Cerebellar nuclear complex (tissue), 1 donor: ENCODE results near the gene HTRA2.

ENCODE experiments used
- DNase-seq, 2 experiments: peaks; one replicate each; lab custom pipeline; 2025; lab: John Stamatoyannopoulos, UW

HTRA2 gene

GRCh38 chr2:74500578-74500946, 29.2 kb upstream of the HTRA2 start:
- no peak for DNase-seq

- DNase-seq: no peak
Measured at GRCh38 chr2:74501335-74502071, 28.2 kb upstream of the HTRA2 start.

- DNase-seq: no peak
Measured at GRCh38 chr2:74502147-74502719, 27.5 kb upstream of the HTRA2 start.

- DNase-seq: no peak
Measured at GRCh38 chr2:74502720-74503505, 26.8 kb upstream of the HTRA2 start.

GRCh38 chr2:74503506-74504475, 25.9 kb upstream of the HTRA2 start:
- no peak for DNase-seq

- no peak for DNase-seq
Measured at GRCh38 chr2:74504591-74504990, 25.1 kb upstream of the HTRA2 start.

GRCh38 chr2:74505448-74506246, 24.1 kb upstream of the HTRA2 start:
- no peak for DNase-seq

GRCh38 chr2:74507145-74507925, 22.4 kb upstream of the HTRA2 start, which contains the start of gene PCGF1:
TSS of gene PCGF1 (minus strand) at chr2:74507695. CDS start at chr2:74507668, 27 bp downstream.
- peak; percentile 82 to 95 for DNase-seq

- no peak for DNase-seq
Measured at GRCh38 chr2:74507926-74508520, 21.7 kb upstream of the HTRA2 start.

GRCh38 chr2:74510272-74510671, 19.5 kb upstream of the HTRA2 start:
- DNase-seq: no peak

GRCh38 chr2:74511104-74511989, 18.4 kb upstream of the HTRA2 start:
- DNase-seq: no peak

- no peak for DNase-seq
Measured at GRCh38 chr2:74512744-74513604, 16.8 kb upstream of the HTRA2 start.

GRCh38 chr2:74513605-74514367, 15.9 kb upstream of the HTRA2 start:
- DNase-seq: no peak

- no peak for DNase-seq
Measured at GRCh38 chr2:74514368-74515270, 15.1 kb upstream of the HTRA2 start, which contains the start of gene TLX2. TSS of gene TLX2 (plus strand) at chr2:74514450. CDS start at chr2:74514807, 357 bp downstream.

GRCh38 chr2:74515271-74515980, 14.3 kb upstream of the HTRA2 start:
- DNase-seq: no peak
